Measurements from ENCODE around the gene MIB1.

MIB1 gene

GRCh38 chr18:21851327-21851961 lies 110.9 kb downstream of the MIB1 start:
- Histone ChIP-seq H3K4me3 (ENCODE audit: extremely low read depth, insufficient read depth, low read length, poor library complexity, severe bottlenecking) (no peak overlapping the region), H3K27ac (ENCODE audit: low read depth, low read length, severe bottlenecking) (no peak overlapping the region), H3K9me3 (ENCODE audit: control insufficient read depth, low read length) (no peaks in the 10 kb centered on the region), H3K36me3 (ENCODE audit: control insufficient read depth, insufficient read depth, low read length) (peaks cover 41% of the 10 kb centered on the region), H3K4me1 (ENCODE audit: control insufficient read depth, insufficient read depth, low read length, poor library complexity, severe bottlenecking) (no peaks in the 10 kb centered on the region)
- 80% methylated on average over 1 of the region's 5 CpGs; no CpG with 5 or more reads in 1 of the 2 experiments for WGBS, 2 experiments (ENCODE audit: insufficient coverage in 2 of 2)

GRCh38 chr18:21853016-21853415 lies 112.4 kb downstream of the MIB1 start:
- H3K36me3 ChIP-seq (ENCODE audit: control insufficient read depth, insufficient read depth, low read length) = peaks cover 34% of the 10 kb centered on the region
- no peaks in the 10 kb centered on the region for H3K4me1 ChIP-seq (ENCODE audit: control insufficient read depth, insufficient read depth, low read length, poor library complexity, severe bottlenecking)
- no peak overlapping the region for H3K4me3 ChIP-seq (ENCODE audit: extremely low read depth, insufficient read depth, low read length, poor library complexity, severe bottlenecking)
- no CpG with 5 or more reads among the region's 3 CpGs for WGBS, 2 experiments (ENCODE audit: insufficient coverage in 2 of 2)
- H3K9me3 ChIP-seq (ENCODE audit: control insufficient read depth, low read length) = no peaks in the 10 kb centered on the region
- no peak overlapping the region for H3K27ac ChIP-seq (ENCODE audit: low read depth, low read length, severe bottlenecking)

- 100% methylated on average over 1 of the region's 6 CpGs; no CpG with 5 or more reads in 1 of the 2 experiments for WGBS, 2 experiments (ENCODE audit: insufficient coverage in 2 of 2)
These were observed 113.4 kb downstream of the MIB1 start for GRCh38 chr18:21853775-21854552.

GRCh38 chr18:21855432-21855831 lies 114.8 kb downstream of the MIB1 start:
- Histone ChIP-seq H3K4me3 (ENCODE audit: extremely low read depth, insufficient read depth, low read length, poor library complexity, severe bottlenecking) (no peak overlapping the region), H3K36me3 (ENCODE audit: control insufficient read depth, insufficient read depth, low read length) (peaks cover 47% of the 10 kb centered on the region), H3K9me3 (ENCODE audit: control insufficient read depth, low read length) (no peaks in the 10 kb centered on the region), H3K27ac (ENCODE audit: low read depth, low read length, severe bottlenecking) (no peak overlapping the region), H3K4me1 (ENCODE audit: control insufficient read depth, insufficient read depth, low read length, poor library complexity, severe bottlenecking) (no peaks in the 10 kb centered on the region)
- 98 to 100% methylated on average over 3 of the region's 3 CpGs for WGBS, 2 experiments (ENCODE audit: insufficient coverage in 2 of 2)

More at GRCh38 chr18:21853775-21854552, 113.4 kb downstream of the MIB1 start:
- Histone ChIP-seq H3K4me3 (ENCODE audit: extremely low read depth, insufficient read depth, low read length, poor library complexity, severe bottlenecking) (no peak overlapping the region), H3K9me3 (ENCODE audit: control insufficient read depth, low read length) (no peaks in the 10 kb centered on the region), H3K4me1 (ENCODE audit: control insufficient read depth, insufficient read depth, low read length, poor library complexity, severe bottlenecking) (no peaks in the 10 kb centered on the region), H3K27ac (ENCODE audit: low read depth, low read length, severe bottlenecking) (no peak overlapping the region), H3K36me3 (ENCODE audit: control insufficient read depth, insufficient read depth, low read length) (peaks cover 35% of the 10 kb centered on the region)

GRCh38 chr18:21857871-21858270 lies 117.3 kb downstream of the MIB1 start:
- H3K4me3 ChIP-seq (ENCODE audit: extremely low read depth, insufficient read depth, low read length, poor library complexity, severe bottlenecking) = no peak overlapping the region
- 91 to 100% methylated on average over 3 of the region's 3 CpGs for WGBS, 2 experiments (ENCODE audit: insufficient coverage in 2 of 2)
- peaks cover 60% of the 10 kb centered on the region for H3K36me3 ChIP-seq (ENCODE audit: control insufficient read depth, insufficient read depth, low read length)
- no peak overlapping the region for H3K27ac ChIP-seq (ENCODE audit: low read depth, low read length, severe bottlenecking)
- H3K4me1 ChIP-seq (ENCODE audit: control insufficient read depth, insufficient read depth, low read length, poor library complexity, severe bottlenecking) = no peaks in the 10 kb centered on the region
- no peaks in the 10 kb centered on the region for H3K9me3 ChIP-seq (ENCODE audit: control insufficient read depth, low read length)

GRCh38 chr18:21858544-21858943 lies 118.0 kb downstream of the MIB1 start:
- Histone ChIP-seq H3K9me3 (ENCODE audit: control insufficient read depth, low read length) (no peaks in the 10 kb centered on the region), H3K36me3 (ENCODE audit: control insufficient read depth, insufficient read depth, low read length) (peaks cover 63% of the 10 kb centered on the region), H3K4me1 (ENCODE audit: control insufficient read depth, insufficient read depth, low read length, poor library complexity, severe bottlenecking) (no peaks in the 10 kb centered on the region), H3K27ac (ENCODE audit: low read depth, low read length, severe bottlenecking) (no peak overlapping the region), H3K4me3 (ENCODE audit: extremely low read depth, insufficient read depth, low read length, poor library complexity, severe bottlenecking) (no peak overlapping the region)
- WGBS, 2 experiments (ENCODE audit: insufficient coverage in 2 of 2) = no CpG with 5 or more reads among the region's 1 CpG

GRCh38 chr18:21864386-21864785 lies 123.8 kb downstream of the MIB1 start:
- H3K36me3 ChIP-seq (ENCODE audit: control insufficient read depth, insufficient read depth, low read length) = peaks cover 27% of the 10 kb centered on the region

GRCh38 chr18:21865043-21865442 lies 124.5 kb downstream of the MIB1 start:
- Histone ChIP-seq H3K9me3 (ENCODE audit: control insufficient read depth, low read length) (no peaks in the 10 kb centered on the region), H3K4me3 (ENCODE audit: extremely low read depth, insufficient read depth, low read length, poor library complexity, severe bottlenecking) (no peak overlapping the region), H3K36me3 (ENCODE audit: control insufficient read depth, insufficient read depth, low read length) (peaks cover 20% of the 10 kb centered on the region), H3K4me1 (ENCODE audit: control insufficient read depth, insufficient read depth, low read length, poor library complexity, severe bottlenecking) (no peaks in the 10 kb centered on the region), H3K27ac (ENCODE audit: low read depth, low read length, severe bottlenecking) (no peak overlapping the region)
- 90 to 100% methylated on average over 1 of the region's 2 CpGs for WGBS, 2 experiments (ENCODE audit: insufficient coverage in 2 of 2)

More at GRCh38 chr18:21864386-21864785, 123.8 kb downstream of the MIB1 start:
- Histone ChIP-seq H3K4me1 (ENCODE audit: control insufficient read depth, insufficient read depth, low read length, poor library complexity, severe bottlenecking) (no peaks in the 10 kb centered on the region), H3K27ac (ENCODE audit: low read depth, low read length, severe bottlenecking) (no peak overlapping the region), H3K9me3 (ENCODE audit: control insufficient read depth, low read length) (no peaks in the 10 kb centered on the region), H3K4me3 (ENCODE audit: extremely low read depth, insufficient read depth, low read length, poor library complexity, severe bottlenecking) (no peak overlapping the region)
- WGBS, 2 experiments (ENCODE audit: insufficient coverage in 2 of 2) = 100% methylated on average over 4 of the region's 5 CpGs; no CpG with 5 or more reads in 1 of the 2 experiments

GRCh38 chr18:21868770-21869169 lies 128.2 kb downstream of the MIB1 start:
- Histone ChIP-seq H3K4me3 (ENCODE audit: extremely low read depth, insufficient read depth, low read length, poor library complexity, severe bottlenecking) (no peak overlapping the region), H3K4me1 (ENCODE audit: control insufficient read depth, insufficient read depth, low read length, poor library complexity, severe bottlenecking) (no peaks in the 10 kb centered on the region), H3K27ac (ENCODE audit: low read depth, low read length, severe bottlenecking) (no peak overlapping the region), H3K9me3 (ENCODE audit: control insufficient read depth, low read length) (no peaks in the 10 kb centered on the region), H3K36me3 (ENCODE audit: control insufficient read depth, insufficient read depth, low read length) (peaks cover 13% of the 10 kb centered on the region)
- 90 to 100% methylated on average over 2 of the region's 4 CpGs for WGBS, 2 experiments (ENCODE audit: insufficient coverage in 2 of 2)

- no peaks in the 10 kb centered on the region for H3K9me3 ChIP-seq (ENCODE audit: control insufficient read depth, low read length)
- no peaks in the 10 kb centered on the region for H3K4me1 ChIP-seq (ENCODE audit: control insufficient read depth, insufficient read depth, low read length, poor library complexity, severe bottlenecking)
- H3K4me3 ChIP-seq (ENCODE audit: extremely low read depth, insufficient read depth, low read length, poor library complexity, severe bottlenecking) = no peak overlapping the region
- 75 to 100% methylated on average over 1 of the region's 1 CpG for WGBS, 2 experiments (ENCODE audit: insufficient coverage in 2 of 2)
- no peak overlapping the region for H3K27ac ChIP-seq (ENCODE audit: low read depth, low read length, severe bottlenecking)
- no peaks in the 10 kb centered on the region for H3K36me3 ChIP-seq (ENCODE audit: control insufficient read depth, insufficient read depth, low read length)
These were observed 149.0 kb downstream of the MIB1 start for GRCh38 chr18:21889570-21889969.

Measured in mesodermal cell (in vitro differentiated cells).